DLD1 (cell line): ENCODE results near the gene RSPH6A.

ENCODE experiments used
- in situ Hi-C: cut with HindIII; loops from 2 replicates; pipeline ENCODE4 v1.10.0; 2017; ENCODE audit warnings: low sequenced_read_pairs

Gene RSPH6A

DNA sequence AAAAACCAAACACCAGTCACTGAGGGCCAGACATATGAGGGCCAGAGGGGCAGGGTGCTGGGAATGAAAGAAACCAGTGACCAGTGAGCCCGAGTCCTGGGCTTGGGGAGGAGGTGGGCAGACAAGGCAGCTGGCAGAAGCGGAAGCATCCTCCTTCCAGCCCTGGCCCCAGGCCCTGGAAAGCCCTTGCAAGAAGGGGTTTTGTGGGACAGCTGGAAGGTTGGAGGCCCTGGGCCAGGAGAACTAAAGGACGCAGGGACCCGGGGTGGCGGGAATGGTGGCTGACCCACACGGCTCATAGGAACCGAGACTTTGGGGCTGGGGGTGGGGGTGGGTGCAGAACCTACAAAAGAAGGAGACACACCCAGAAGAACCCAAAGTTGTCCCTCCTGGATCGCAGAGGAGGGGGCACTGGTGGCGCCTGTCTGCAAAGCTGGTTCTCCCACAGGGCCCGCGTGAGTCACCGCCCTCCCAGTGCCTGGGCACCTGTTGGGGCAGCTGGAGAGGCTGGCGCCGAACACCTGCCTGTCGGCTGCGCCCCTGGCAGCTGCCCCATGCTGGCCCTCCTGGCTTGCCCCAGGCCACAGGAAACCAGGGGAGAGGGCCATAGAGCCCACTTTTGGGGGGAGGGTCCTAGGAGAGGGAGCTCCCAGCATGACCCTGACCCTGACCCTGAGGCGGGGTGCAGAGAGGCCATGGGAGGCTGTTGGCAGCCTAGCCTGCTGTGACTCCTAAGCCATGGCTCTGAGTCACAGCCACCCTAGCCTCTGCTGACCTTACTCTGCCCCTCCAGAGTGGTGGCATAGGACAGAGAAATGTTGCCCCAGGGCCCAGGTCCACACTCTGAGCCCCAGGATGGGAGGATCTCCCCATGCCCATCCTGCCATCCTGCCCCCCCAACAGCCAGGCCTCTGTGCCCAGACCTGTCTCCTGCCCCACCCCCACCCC, 33.6 kb downstream of the RSPH6A start:
- in situ Hi-C loops: no loop called here

DNA sequence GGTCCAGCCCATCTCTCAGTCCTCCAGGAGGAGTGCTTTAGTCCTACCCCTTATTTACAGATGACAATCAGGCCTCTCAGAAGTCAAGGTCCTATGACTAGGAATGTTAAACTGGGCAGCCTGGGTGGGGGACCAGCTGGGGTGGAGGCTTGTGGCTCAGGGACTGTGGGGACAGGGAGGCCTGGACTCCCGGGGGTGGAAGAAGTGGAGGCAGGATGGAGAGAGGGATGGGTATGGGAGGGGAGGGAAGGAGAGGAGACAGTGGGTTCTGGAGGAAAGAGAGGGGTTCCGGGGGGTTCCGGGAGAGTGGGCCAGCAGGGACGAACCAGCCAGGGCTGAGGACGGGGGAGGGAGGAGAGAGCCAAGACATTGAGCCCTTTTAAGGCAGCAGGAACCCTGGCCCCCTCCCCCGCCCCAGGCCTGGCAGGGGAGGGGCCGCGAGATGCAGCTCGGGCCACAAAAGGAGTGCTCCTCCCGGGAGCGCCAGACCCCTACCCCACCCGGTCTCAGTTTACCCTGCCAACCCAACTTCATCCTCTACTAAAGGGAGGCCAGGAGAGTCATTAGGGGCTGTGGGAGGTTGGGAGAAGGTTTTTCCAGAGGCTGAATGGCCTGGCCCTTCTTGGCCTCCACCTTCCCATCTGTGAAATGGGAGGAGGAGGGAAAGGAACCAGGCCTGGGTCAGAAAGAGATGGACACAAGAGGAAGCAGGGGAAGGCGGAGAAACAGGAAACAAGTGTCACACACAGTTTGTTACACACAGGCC, 34.5 kb downstream of the RSPH6A start:
- in situ Hi-C loops: no loop called here

DNA sequence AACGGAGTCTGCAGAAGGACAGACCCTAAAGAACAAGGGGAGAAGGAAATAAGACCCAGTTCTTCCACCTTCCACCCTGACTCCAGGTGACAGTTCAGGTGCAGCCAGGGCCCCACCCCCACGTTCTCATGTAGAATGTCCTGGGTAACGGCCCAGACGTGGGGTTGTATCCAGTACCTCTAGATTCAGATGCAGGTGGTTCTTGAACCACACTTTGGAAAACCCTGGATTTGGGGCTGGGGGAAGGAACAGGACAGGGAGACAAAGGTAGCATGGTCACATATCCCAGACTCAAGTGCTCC, 35.0 kb downstream of the RSPH6A start:
- in situ Hi-C loops: no loop called here

DNA sequence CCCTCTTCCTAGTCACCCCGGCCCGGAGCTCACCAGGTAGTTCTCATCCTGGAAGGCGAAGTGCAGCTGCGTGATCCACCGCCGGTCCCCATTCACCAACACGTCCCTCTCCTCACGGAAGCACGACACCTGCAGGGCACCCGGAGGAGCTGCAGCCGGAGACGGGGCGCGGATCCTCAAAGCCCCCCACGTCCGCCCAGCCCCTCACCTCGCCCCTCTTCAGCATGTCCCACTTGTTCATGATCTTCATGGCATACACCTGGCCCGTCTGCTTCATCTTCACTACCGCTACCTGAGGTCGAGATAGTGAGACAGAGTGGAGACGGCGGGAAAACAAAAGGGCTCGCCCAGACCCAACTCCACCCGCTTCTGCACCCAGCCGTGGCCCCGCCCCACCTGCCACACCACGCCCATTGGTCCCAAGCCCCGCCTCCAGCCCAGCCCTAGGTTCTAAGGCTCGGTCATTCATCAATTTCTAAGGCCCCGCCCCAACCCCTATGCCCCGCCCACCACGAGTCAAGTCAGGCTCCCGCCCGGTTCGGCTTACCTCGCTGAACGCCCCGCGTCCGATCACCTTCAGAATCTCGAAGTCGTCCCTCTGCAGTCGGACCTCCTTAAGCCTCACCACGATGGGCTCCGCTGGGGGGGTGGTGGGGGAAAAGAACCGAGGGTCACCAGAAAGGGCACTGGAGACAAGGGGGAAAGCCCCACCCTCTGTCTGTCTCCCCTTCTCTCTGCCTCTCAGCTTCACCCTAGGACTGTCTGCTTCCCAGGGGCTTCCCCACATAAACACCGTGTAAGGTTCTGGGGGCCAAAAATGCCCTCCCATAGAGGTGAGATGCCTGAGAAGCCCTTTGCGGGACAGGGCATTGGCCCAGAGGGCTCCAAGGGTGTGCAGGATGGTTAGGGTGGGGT, 35.6 kb downstream of the RSPH6A start:
- in situ Hi-C loops: no loop called here

DNA sequence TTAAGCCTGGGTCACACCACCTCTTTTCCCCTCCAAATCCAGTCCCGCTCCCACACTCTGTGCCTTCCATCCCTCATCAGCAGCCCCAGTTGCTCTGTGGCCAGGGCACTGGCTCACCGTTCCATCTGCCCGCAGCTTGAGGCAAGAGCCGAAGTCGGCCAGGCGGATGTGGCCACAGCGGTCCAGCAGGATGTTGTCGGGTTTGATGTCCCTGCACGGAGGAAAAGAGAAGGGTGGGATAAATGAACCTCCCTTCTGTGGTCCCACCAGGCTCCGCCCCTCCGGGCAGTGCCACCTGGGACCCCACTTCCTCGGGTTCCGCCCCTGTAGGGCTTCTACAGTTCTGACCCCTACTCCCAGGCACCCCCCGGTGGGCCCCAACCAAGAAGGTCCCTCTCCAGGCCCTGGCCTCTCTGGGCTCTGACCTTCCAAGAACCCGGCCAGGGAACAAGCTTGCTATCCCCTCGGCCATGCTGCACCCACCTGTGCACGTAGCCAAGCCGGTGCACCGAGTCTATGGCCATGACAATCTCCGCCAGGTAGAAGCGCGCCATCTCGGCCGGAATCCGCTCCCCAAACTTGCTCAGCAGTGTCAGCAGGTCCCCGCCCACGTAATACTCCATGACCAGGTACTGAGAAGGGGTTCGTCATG, 37.0 kb downstream of the RSPH6A start:
- in situ Hi-C loops: no loop called here

DNA sequence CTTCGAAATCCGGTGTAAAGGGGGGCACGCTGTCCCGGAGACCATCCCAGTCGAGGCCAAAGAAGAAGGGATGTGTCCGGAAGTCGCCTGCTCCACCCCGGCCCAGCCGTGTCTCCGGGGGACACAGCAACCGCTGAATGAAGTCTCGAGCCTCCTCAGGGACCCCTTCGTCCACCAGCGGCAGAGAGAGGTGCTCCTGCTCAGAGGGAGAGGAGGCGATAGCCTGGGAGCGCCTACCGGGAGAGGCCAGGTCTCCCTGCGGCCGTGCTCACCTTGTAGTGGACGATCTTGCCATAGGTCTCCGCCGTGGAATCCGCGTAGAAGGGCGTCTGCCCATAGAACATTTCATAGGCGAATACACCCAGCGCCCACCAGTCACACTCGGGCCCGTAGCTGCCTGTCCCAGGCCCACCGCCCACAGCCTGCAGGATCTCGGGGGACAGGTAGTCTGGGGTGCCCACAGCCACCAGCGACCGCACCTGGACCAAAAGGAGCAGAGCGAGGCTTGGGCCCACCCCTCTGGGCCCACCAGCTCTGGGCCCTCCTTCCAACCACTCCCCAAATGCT, 37.6 kb downstream of the RSPH6A start:
- in situ Hi-C loops: no loop called here

DNA sequence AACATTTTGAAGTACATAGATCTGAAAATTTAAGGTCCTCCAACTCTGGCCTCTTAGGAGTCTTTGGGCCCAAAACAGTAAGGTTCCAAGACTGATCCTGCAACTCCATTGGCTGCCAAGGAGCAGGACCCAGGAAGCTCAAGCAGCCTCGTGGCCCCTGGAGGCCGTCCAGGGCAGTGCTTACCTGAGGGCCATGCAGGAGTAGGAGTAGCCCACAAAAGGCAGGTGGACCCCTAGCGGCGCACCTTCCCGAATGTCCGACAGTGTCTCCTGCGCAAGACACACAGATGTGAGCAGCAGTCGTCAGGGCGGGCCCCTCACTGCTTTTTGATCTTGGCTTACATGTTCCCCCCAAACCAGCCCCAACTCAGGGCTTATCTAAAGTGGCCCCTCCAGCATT, 40.3 kb downstream of the RSPH6A start:
- in situ Hi-C loops: no loop called here

DNA sequence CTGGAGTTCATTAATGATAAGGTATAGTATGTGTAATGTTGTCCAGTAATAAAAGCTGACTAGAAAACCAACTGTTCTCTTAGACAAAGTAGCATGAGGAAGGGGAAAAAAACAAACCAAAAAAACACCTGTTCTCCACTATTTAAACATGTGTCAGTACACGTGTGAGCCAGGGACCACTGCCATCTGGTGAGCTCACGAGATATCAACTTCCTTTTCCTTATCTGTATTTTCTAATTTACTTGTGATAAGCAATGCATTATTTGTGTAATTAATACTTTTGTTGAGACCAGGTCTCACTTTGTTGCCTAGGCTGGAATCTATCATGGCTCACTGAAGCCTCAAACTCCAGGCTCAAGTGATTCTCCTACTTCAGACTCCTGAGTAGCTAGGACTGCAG, 41.7 kb downstream of the RSPH6A start:
- in situ Hi-C loops: no loop called here

DNA sequence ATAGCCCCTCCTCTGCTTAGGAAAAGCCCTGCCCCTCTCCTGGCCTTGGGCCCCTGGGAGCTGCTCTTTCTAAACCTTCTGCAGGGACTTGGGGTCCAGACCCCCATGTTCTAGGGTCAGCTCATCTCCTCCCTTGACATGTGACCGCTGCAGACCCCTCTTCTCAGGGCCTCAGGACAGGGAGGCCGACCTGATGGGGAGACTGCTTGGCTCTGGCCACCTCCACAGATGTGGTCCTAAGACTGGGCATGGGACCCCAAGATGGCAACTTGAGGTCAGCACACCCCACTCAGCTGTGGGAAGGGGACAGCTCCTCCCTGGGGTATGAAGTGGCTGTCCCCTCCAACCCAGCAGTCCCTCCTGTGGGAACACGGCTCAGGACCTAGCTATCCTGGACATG, 42.2 kb downstream of the RSPH6A start:
- in situ Hi-C loops: no loop called here

DNA sequence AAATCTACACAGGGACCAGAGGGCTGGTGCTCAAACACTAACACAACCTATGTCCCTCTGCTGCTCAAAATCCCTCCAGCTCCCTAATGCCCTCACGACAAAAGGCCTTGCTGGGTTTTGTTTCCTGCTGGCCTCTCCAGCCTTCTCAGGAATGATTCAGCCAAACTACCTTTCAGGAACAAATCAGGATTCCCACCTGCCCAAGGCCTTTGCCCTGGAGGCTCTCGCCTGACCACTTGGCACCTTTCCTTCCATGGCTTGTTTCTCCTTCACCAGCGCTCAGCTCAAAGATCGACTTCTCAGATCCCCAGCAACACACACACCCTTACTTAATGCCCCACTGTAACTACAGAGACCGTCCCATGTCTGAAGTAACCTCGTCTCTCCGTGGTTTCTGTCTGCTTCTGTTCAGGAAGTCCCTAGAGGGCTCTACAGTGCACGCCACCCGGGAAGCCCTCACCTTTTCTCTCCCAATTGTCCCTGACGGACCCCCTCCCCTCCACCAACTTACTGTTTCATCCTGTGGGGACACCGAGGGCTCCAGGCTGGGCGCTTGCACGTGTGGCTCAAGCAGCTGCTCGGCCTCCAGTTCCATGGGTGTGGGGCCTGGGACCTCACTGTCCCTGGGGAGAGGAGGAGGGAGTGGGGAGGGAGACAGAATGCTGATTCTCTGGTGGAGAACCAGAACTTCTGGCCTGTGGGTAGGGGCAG, 42.8 kb downstream of the RSPH6A start:
- in situ Hi-C loops: no loop called here

DNA sequence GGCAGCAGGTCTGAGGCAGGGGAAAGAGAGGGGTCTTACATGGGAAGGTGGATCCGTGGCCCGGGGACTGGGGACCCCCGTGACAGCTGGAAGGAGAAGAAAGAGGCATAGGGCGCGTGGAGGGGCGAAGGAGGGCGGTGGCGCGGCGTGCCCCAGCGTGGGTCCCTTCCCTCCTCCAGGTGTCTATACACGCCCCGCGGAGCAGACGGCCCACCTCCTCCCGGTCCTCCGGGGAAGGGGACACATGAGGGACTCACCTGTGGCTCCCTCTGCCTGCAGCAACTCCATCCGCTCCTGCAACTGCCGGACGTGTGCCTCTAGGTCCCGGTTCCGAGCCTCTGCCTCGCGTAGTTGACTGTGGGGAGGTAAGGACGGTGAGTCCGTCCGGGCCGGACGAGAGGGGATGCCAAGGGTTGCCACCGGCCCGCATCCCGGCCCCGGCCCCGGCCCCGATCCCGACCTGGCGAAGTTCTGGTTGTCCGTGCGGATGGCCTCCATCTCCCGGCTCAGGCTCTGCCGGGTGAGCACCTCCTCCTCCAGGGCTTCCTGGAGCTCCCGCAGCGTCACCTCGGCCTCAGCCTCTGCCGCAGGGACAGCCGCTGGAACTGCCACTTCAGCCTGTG, 43.7 kb downstream of the RSPH6A start:
- in situ Hi-C loops: no loop called here

DNA sequence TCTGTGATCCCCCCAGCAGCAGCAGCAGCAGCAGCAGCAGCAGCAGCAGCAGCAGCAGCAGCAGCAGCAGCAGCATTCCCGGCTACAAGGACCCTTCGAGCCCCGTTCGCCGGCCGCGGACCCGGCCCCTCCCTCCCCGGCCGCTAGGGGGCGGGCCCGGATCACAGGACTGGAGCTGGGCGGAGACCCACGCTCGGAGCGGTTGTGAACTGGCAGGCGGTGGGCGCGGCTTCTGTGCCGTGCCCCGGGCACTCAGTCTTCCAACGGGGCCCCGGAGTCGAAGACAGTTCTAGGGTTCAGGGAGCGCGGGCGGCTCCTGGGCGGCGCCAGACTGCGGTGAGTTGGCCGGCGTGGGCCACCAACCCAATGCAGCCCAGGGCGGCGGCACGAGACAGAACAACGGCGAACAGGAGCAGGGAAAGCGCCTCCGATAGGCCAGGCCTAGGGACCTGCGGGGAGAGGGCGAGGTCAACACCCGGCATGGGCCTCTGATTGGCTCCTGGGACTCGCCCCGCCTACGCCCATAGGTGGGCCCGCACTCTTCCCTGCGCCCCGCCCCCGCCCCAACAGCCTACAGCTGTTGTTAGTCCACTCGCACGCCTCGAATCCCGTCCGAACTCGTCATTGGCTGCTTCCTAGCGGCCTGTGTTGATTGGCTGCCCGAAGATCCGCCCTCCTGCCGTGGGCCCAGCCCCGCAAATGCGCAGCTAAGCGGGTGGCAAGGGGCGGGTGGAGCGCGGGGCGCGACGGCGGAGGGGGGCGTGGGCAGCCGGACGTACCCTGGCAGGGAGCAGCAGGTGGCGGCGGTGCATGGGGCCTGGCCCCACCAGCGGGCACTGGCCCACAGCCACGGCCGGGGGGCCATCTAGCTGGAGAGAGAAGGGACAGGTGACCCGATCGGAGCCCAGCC, 44.7 kb downstream of the RSPH6A start:
- in situ Hi-C loops: no loop called here

DNA sequence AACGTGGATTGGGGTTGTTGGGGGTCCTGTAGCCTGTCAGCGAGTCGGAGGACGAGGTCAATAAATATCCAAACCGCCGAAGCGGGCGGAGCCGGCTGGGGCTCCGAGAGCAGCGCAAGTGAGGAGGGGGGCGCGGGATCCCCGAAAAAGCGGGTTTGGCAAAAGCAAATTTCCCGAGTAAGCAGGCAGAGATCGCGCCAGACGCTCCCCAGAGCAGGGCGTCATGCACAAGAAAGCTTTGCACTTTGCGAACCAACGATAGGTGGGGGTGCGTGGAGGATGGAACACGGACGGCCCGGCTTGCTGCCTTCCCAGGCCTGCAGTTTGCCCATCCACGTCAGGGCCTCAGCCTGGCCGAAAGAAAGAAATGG, 45.3 kb downstream of the RSPH6A start:
- in situ Hi-C loops: no loop called here

DNA sequence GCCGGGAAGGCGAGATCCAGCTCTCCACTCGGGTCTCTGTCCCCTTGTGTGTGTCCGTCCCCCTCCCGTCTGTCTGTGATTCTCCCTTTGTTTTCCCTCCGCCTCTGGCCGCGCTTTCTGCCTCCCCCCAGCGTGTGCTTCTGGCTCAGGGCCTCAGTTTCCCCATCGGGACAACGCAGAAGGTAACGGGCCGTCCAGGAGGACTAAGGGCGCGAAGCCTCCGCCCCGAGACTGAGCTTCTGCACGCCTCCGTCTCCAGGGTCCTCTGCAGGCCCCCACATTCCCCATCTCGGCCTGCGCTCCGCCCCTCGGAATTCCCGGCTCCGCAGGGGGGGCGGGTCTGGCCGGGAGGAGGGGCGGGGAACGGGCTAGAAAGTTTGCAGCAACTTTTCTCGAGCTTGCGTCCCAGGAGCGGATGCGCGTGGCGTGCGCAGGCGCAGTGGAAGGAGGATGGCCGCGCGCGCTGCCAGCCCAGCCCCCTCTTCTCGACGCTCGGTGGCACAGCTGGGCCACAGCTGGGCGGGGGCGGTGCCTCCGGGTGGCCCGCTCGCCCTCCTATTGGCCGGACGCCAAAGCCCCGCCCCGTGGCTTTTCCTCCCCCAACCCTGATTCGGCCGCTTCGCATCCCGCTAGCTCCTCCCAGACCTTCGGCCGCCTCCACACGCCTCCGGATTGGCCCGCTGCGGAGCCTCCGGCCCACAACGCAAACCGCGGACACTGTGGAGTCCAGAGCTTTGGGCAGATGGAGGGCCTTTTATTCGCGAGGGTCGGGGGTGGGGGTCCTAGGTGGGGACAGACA, 45.9 kb downstream of the RSPH6A start, which contains the start of gene SIX5:
Gene SIX5 (minus strand): TSS at position 269 of the 799 bp plus-strand sequence. CDS start 408 bp downstream, outside the sequence.
- in situ Hi-C loops: no loop called here

DNA sequence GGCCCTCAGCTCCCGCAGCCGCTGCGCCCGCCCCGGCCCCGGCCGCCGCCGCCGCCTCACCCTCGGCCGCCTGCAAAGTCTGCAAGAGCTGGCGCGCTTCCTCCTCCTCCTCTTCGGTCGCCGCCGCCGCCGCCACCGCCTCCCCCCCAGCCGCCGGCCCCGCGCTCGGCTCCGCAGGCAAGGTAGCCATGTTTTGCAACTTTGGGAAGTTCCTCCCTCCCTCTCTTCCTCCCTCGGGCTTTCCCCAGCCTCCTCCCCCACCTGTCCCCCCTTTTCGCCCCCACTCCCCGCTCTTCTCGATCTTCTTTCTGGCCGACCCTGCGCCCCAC, 46.5 kb downstream of the RSPH6A start:
- in situ Hi-C loops: no loop called here

DNA sequence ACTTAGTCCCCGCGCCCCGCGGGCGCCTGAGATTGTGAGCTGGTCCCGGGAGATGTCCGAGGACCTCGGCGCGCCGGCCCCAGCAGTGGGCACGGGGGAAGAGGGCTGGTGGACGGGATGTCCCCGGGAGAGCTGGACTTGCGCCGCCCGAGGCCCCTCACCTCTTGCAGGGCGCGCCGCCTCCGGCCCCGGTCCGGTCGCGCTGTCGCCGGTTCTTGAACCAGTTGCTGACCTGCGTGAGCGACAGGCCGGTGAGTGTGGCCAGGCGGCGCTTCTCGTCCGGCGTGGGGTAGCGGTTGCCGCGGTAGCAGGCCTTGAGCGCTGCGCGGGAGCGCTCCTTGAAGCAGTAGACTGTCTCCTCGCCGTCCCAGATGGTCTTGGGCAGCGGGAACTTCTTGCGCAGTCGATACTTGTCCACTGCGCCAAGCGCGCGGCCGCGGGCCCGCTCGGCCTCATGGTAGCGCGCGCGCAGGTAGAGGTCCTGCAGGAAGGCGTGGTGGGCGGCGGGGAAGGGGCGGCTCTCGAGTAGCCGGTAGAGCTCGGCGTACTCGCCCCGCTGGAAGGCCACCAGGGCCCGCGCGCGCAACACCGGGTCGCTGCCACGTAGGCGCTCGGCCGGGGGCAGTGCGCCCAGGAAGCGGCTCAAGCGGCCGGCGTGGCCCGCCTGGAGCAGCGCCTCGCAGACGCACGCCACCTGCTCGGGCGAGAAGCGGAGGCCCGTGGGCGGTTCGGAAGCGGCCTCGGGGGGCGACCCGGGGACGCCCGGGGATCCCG, 47.0 kb downstream of the RSPH6A start:
- in situ Hi-C loops: no loop called here

DNA sequence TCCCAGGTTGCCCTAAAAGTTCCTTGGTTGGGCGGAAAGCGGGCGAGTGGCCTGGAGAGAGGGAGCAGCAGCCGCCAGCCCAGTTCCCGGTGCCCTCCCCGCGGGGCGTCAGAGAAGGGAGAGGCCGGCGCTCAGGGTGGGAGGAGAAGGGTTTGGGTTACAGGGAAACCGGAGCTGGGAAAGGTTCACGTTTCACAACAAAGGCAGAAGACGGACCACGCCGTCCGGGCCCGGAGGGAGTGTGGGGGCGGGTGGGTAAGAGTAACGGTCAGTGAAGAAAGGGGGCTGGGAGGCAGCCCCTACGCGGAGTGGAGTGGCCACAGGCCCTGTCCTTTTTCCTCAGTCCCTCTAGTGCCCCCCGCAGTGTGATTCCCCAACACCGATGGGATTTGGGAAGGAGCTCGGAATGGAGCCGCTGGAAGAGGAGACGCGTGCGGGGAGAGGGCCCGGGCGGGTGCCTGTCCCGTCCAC, 47.7 kb downstream of the RSPH6A start:
- in situ Hi-C loops: no loop called here
